GM23338 (cell line): Measurements from ENCODE around the gene KCNJ4. TPM values are rescaled to one million over a fixed set of nuclear protein-coding genes. Genes with fewer than 3 reads are reported as not detected.
A peak's percentile ranks its signal among the peaks of the same experiment; 100 is the strongest.

Source experiments
- ATAC-seq: fragments of 200-7000 bp; cut with Tn5 transposase; 3 replicates; pipeline ENCODE4 v1.9.1; 2020
- DNase-seq: peaks from one replicate; pipeline ENCODE4 v3.0.0-alpha.2; 2015; ENCODE audit warnings: low spot score
- H2AFZ ChIP-seq: fragments of 200-600 bp; sonication (generic); 2 replicates; pipeline ENCODE4 v1.8.0; 2016; ENCODE audit warnings: antibody characterized with exemption, mild to moderate bottlenecking, moderate library complexity
- H3F3A ChIP-seq: fragments of 200-600 bp; sonication (generic); replicated peaks from 2 replicates; pipeline ENCODE4 v1.8.0; 2017; ENCODE audit warnings: antibody characterized with exemption, mixed run types, low read depth
- H3K27ac ChIP-seq: fragments of 200-600 bp; sonication (generic); 2 replicates; pipeline ENCODE4 v1.6.1; 2016; ENCODE audit warnings: low read depth
- H3K27me3 ChIP-seq: fragments of 200-600 bp; sonication (generic); 2 replicates; pipeline ENCODE4 v1.8.0; 2016; ENCODE audit warnings: mild to moderate bottlenecking, mixed run types, moderate library complexity; ENCODE audit not compliant: insufficient read depth
- H3K36me3 ChIP-seq: fragments of 200-600 bp; sonication (generic); 2 replicates; pipeline ENCODE4 v1.8.0; 2016; ENCODE audit warnings: mild to moderate bottlenecking; ENCODE audit not compliant: insufficient read depth
- H3K4me1 ChIP-seq: fragments of 200-600 bp; sonication (generic); 2 replicates; pipeline ENCODE4 v1.8.0; 2016; ENCODE audit warnings: mild to moderate bottlenecking, moderate library complexity; ENCODE audit not compliant: insufficient read depth
- H3K4me2 ChIP-seq: fragments of 200-600 bp; sonication (generic); 2 replicates; pipeline ENCODE4 v1.7.1; 2017; ENCODE audit warnings: mixed run types
- H3K4me3 ChIP-seq: fragments of 200-600 bp; sonication (generic); 2 replicates; pipeline ENCODE4 v1.6.1; 2016; ENCODE audit warnings: mixed run types
- H3K79me2 ChIP-seq: fragments of 200-600 bp; sonication (generic); replicated peaks from 2 replicates; pipeline ENCODE4 v1.8.0; 2017; ENCODE audit warnings: mild to moderate bottlenecking; ENCODE audit not compliant: insufficient read depth
- H3K9me2 ChIP-seq: fragments of 200-600 bp; sonication (generic); 2 replicates; pipeline ENCODE4 v1.8.0; 2017; ENCODE audit not compliant: insufficient read depth
- H4K20me1 ChIP-seq: fragments of 200-600 bp; sonication (generic); replicated peaks from 2 replicates; pipeline ENCODE4 v1.8.0; 2017; ENCODE audit warnings: mild to moderate bottlenecking; ENCODE audit not compliant: insufficient read depth
- H3K27ac Mint-ChIP-seq: 2 replicates; pipeline ENCODE4 v1.8.0; 2020; ENCODE audit warnings: inconsistent platforms, mild to moderate bottlenecking, moderate library complexity, mixed read lengths
- H3K27me3 Mint-ChIP-seq: 3 replicates; pipeline ENCODE4 v1.8.0; 2022; ENCODE audit warnings: low read depth, mild to moderate bottlenecking, moderate library complexity, mixed read lengths, inconsistent platforms; ENCODE audit not compliant: insufficient read depth, poor library complexity
- H3K36me3 Mint-ChIP-seq: 3 replicates; pipeline ENCODE4 v1.8.0; 2021; ENCODE audit warnings: low read depth, mild to moderate bottlenecking, inconsistent platforms, moderate library complexity, mixed read lengths
- H3K4me1 Mint-ChIP-seq: 3 replicates; pipeline ENCODE4 v1.8.0; 2020; ENCODE audit warnings: mild to moderate bottlenecking, inconsistent platforms, mixed read lengths
- H3K4me3 Mint-ChIP-seq: 3 replicates; pipeline ENCODE4 v1.8.0; 2021; ENCODE audit warnings: moderate library complexity, mild to moderate bottlenecking, inconsistent platforms, mixed read lengths
- H3K9me3 Mint-ChIP-seq: 3 replicates; pipeline ENCODE4 v1.8.0; 2020; ENCODE audit warnings: moderate library complexity, mild to moderate bottlenecking, inconsistent platforms, mixed read lengths
- CREB1 ChIP-seq: fragments of 250-450 bp; sonication (Bioruptor Pico); IDR thresholded peaks from 2 replicates; pipeline ENCODE4 v1.5.0; 2020; ENCODE audit warnings: low read depth, mild to moderate bottlenecking, moderate library complexity
- ETS1 ChIP-seq: IDR thresholded peaks from 2 replicates; pipeline ENCODE4 v1.6.1; 2016; ENCODE audit warnings: antibody characterized with exemption
- EZH2 ChIP-seq: fragments of 200-600 bp; sonication (generic); IDR thresholded peaks from one replicate; pipeline ENCODE4 v1.8.0; 2017; ENCODE audit warnings: antibody characterized with exemption, mild to moderate bottlenecking, low read depth; ENCODE audit not compliant: unreplicated experiment
- EZH2phosphoT487 ChIP-seq: fragments of 200-600 bp; sonication (generic); IDR thresholded peaks from one replicate; pipeline ENCODE4 v1.8.1; 2018; ENCODE audit warnings: antibody characterized with exemption; ENCODE audit not compliant: unreplicated experiment
- NANOG ChIP-seq: IDR thresholded peaks from 2 replicates; pipeline ENCODE4 v1.6.1; 2016; ENCODE audit warnings: antibody characterized with exemption, borderline replicate concordance
- POLR2AphosphoS5 ChIP-seq: IDR thresholded peaks from 2 replicates; pipeline ENCODE4 v1.6.1; 2016; ENCODE audit warnings: antibody characterized with exemption, low read depth
- REST ChIP-seq: IDR thresholded peaks from one replicate; pipeline ENCODE4 v1.6.1; 2018; ENCODE audit warnings: antibody characterized with exemption; ENCODE audit not compliant: unreplicated experiment
- STAT1 ChIP-seq: IDR thresholded peaks from one replicate; pipeline ENCODE4 v1.6.1; 2016; ENCODE audit warnings: antibody characterized with exemption; ENCODE audit not compliant: unreplicated experiment
- ZNF114 ChIP-seq: fragments of 250-450 bp; sonication (Bioruptor Pico); IDR thresholded peaks from 2 replicates; pipeline ENCODE4 v1.5.0; 2020; ENCODE audit warnings: mild to moderate bottlenecking, moderate library complexity
- ZNF331 ChIP-seq: fragments of 250-450 bp; sonication (Bioruptor Pico); IDR thresholded peaks from 2 replicates; pipeline ENCODE4 v1.5.0; 2020; ENCODE audit warnings: low read depth, mild to moderate bottlenecking, moderate library complexity
- polyA plus RNA-seq: library from polyadenylated mRNA; unstranded; fragments of >200 nt; fragmentation: Nextera tagmentation; extraction: Ambion mirVana; gene quantifications from 2 replicates; pipeline ENCODE4 v1.2.1, GENCODE V29; 2016
- total RNA-seq: library from RNA; depleted of rRNA; stranded (reverse); fragments of >200 nt; shearing (Covaris generic); gene quantifications from 2 replicates; pipeline ENCODE4 v1.2.3, GENCODE V29; 2014

The KCNJ4 gene
- total and polyA plus RNA-seq, 2 experiments from 2014 or later = 0.23 to 1.3 TPM

GRCh38 chr22:38501797-38502672, 47.0 kb upstream of the KCNJ4 start:
- TF ChIP-seq REST (no peak), ETS1 (no peak), CREB1 (no peak)
- H3K79me2 ChIP-seq = peaks cover 90% of the 10 kb centered on the region

GRCh38 chr22:38497869-38498268, 42.9 kb upstream of the KCNJ4 start:
- peaks cover 92% of the 10 kb centered on the region for H3K79me2 ChIP-seq
- Mint-ChIP-seq H3K4me1 (peaks cover 22% of the 10 kb centered on the region), H3K27me3 (peaks cover 6% of the 10 kb centered on the region), H3K36me3 (peaks cover 100% of the 10 kb centered on the region), H3K9me3 (no peaks in the 10 kb centered on the region), H3K27ac (no peak overlapping the region), H3K4me3 (no peak overlapping the region)
- H4K20me1 ChIP-seq = peaks cover 54% of the 10 kb centered on the region
- H3K9me2 ChIP-seq = no peaks in the 10 kb centered on the region
- no peaks in the 10 kb centered on the region for H3K27me3 ChIP-seq
- no peak overlapping the region for H3K4me3 ChIP-seq
- H3K4me2 ChIP-seq = no peak overlapping the region
- H3K4me1 ChIP-seq = peaks cover 6% of the 10 kb centered on the region; the same call in 1 of the 2 replicates
- H3K27ac ChIP-seq = no peak overlapping the region
- H3F3A ChIP-seq = peaks cover 36% of the 10 kb centered on the region
- H3K36me3 ChIP-seq = peaks cover 91% of the 10 kb centered on the region
- no peak for DNase-seq
- H2AFZ ChIP-seq = no peak overlapping the region
- ATAC-seq = no peak
- TF ChIP-seq CREB1 = no peak
- no peak for TF ChIP-seq REST
- TF ChIP-seq EZH2 = no peak
- TF ChIP-seq ZNF331 = no peak
- no peak for TF ChIP-seq NANOG
- no peak for TF ChIP-seq POLR2AphosphoS5
- TF ChIP-seq EZH2phosphoT487 = no peak
- TF ChIP-seq STAT1 = no peak
- TF ChIP-seq ZNF114 = no peak

More at GRCh38 chr22:38501797-38502672, 47.0 kb upstream of the KCNJ4 start:
- Mint-ChIP-seq H3K27me3 (peaks cover 19% of the 10 kb centered on the region), H3K4me3 (peak overlapping the region; percentile 98), H3K27ac (no peak overlapping the region; the same call in 1 of the 2 replicates), H3K9me3 (no peaks in the 10 kb centered on the region; the same call in 2 of the 3 replicates), H3K36me3 (peaks cover 87% of the 10 kb centered on the region), H3K4me1 (peaks cover 25% of the 10 kb centered on the region)
- H3K4me1 ChIP-seq = peaks cover 22% of the 10 kb centered on the region
- ATAC-seq (no peak), DNase-seq (no peak)
- peaks cover 35% of the 10 kb centered on the region for H3F3A ChIP-seq
- H3K36me3 ChIP-seq = peaks cover 52% of the 10 kb centered on the region
- no peaks in the 10 kb centered on the region for H3K27me3 ChIP-seq
- peaks cover 56% of the 10 kb centered on the region for H4K20me1 ChIP-seq
- H3K9me2 ChIP-seq = no peaks in the 10 kb centered on the region
- peak overlapping the region; percentile 99; the same call in 1 of the 2 replicates for H3K4me3 ChIP-seq
- H3K4me2 ChIP-seq = peak overlapping the region; percentile 82
- peak overlapping the region; percentile 78; the same call in 1 of the 2 replicates for H3K27ac ChIP-seq
- no peak overlapping the region for H2AFZ ChIP-seq
